Measurements from ENCODE around the gene MYOG. TPM values are rescaled to one million over a fixed set of nuclear protein-coding genes. Genes with fewer than 3 reads are reported as not detected.

The MYOG gene
- total RNA-seq (under 1 TPM in 1 of 9 donors, not detected in 8; 0.11 TPM), polyA plus RNA-seq (not detected)
- long read RNA-seq, donor 1, result 0 reads
- long read RNA-seq, donor 2, partial matches to known transcripts, result 0 of 3 reads
- long read RNA-seq, donor 2, other reads (novel, unspliced or antisense), result 0 of 3 reads
- long read RNA-seq, donor 3, partial matches to known transcripts, result 0 of 4 reads
- long read RNA-seq, donor 3, other reads (novel, unspliced or antisense), result 0 of 4 reads
- long read RNA-seq, donor 4, result 0 reads
- long read RNA-seq, donor 5, result 0 reads
- long read RNA-seq, donor 6, result 0 reads
- long read RNA-seq, donor 7, result 0 reads
- long read RNA-seq, donor 8, result 0 reads
- long read RNA-seq, donor 9, result 0 reads
- long read RNA-seq, donor 10, result 0 reads

DNA sequence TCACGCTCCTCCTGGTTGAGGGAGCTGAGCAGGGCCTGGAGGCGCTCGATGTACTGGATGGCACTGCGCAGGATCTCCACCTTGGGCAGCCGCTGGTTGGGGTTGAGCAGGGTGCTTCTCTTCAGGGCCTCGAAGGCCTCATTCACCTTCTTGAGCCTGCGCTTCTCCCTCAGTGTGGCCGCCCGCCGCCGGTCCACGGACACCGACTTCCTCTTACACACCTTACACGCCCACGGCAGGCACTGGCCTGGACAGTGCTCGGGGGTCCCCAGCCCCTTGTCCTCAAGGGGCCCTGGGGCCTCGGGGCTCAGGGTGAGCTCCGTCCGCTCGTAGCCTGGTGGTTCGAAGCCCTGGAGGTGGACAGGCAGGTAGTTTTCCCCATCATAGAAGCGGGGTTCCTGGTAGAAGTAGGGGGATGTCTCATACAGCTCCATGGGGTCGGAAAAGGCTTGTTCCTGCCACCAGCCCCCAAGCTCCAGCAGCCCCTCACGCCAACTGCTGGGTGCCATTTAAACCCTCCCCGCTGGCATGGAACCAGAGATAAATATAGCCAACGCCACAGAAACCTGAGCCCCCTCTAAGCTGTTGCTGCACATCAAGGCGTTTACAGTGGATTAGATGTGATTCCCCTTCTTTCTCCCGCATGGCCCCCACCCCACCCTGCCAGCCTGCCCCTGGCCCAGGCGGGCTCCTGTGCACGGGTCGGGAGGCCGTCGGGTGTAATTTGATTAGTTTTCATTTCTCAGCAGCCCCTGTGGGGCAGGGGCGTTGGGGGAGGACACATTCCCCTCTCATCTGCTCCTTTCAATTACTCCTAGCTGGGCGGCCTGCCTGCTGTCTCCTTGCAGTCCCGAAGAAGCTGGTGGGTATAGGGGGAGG lies at the start of gene MYOG:
Gene MYOG (minus strand): TSS at position 485 of the 879 bp plus-strand sequence. CDS start 51 bp downstream, at position 434.
- Histone ChIP-seq H3K4me1 (replicated peaks in 1 of 2) (no peaks in the 10 kb centered on the region), H3K9me3 (replicated peaks in 1 of 3) (no peaks in the 10 kb centered on the region), H3K27me3 (no peaks in the 10 kb centered on the region), H3K27ac (no peak within 1 kb of the TSS), H3K4me3 (no peak within 1 kb of the TSS), H3K36me3 (replicated peaks in 1 of 2) (no peaks in the 10 kb centered on the region)
- TF ChIP-seq, protein P1, sequence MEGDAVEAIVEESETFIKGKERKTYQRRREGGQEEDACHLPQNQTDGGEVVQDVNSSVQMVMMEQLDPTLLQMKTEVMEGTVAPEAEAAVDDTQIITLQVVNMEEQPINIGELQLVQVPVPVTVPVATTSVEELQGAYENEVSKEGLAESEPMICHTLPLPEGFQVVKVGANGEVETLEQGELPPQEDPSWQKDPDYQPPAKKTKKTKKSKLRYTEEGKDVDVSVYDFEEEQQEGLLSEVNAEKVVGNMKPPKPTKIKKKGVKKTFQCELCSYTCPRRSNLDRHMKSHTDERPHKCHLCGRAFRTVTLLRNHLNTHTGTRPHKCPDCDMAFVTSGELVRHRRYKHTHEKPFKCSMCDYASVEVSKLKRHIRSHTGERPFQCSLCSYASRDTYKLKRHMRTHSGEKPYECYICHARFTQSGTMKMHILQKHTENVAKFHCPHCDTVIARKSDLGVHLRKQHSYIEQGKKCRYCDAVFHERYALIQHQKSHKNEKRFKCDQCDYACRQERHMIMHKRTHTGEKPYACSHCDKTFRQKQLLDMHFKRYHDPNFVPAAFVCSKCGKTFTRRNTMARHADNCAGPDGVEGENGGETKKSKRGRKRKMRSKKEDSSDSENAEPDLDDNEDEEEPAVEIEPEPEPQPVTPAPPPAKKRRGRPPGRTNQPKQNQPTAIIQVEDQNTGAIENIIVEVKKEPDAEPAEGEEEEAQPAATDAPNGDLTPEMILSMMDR (IDR thresholded peaks at IDR 0.05), result no peak
- no peak for TF ChIP-seq POLR2A (IDR thresholded peaks at IDR 0.05)
- intact Hi-C loops (cut with DNase I), result no loop called here
- DNase-seq, result peak in 1 of 7 donors; percentile 31
- WGBS, 4 donors, result 83 to 89% (median 86%) methylated on average over 23 to 36 of the region's 36 CpGs

DNA sequence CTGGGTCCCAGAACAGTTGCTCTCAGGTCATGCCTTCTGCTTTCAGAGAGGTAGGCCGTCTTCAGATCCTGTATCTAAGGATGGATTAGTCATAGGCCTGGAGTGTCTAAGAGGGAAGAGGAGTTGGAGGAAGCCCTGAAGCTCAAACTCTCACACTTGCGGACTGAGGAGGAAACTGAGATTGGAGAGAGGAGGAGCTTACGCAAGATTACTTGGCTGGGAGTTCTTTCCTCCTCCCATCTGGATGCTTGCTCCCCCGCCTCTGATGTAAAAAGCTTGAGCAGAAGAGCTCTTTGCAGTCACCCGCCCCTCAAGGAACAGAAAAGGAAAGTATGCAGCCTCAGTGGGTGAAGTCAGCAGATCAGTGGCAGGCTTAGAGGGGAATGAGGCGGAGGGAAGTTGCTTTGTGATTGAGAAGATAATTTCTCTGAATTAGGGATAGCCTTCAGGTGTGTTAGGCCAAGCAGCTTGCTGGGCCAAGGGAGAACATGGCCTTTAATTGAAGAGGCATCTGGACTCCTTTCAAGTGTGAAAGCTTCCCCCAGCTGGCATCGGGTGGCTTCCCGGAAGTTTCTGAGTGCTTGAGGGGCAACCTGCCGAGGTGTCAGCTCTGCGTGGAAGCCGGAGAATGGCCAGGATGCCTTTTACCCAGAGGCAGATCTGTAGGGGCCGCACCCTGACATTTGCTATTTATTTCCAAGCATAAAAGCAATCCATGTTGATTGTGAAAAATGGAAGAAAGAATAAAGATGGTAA lies 48.3 kb upstream of the MYOG start:
- Histone ChIP-seq H3K9me3 (replicated peaks in 1 of 3) (no peaks in the 10 kb centered on the region), H3K27ac (no peak overlapping the region), H3K4me1 (replicated peaks in 1 of 2) (no peaks in the 10 kb centered on the region), H3K36me3 (replicated peaks in 1 of 2) (no peaks in the 10 kb centered on the region), H3K27me3 (no peaks in the 10 kb centered on the region), H3K4me3 (no peak overlapping the region)
- WGBS, 4 donors, result 74 to 87% (median 80%) methylated on average over 12 of the region's 12 CpGs
- peak in 1 of 7 donors; percentile 12 for DNase-seq
- intact Hi-C loops (cut with DNase I), result no loop called here
- no peak for TF ChIP-seq POLR2A (IDR thresholded peaks at IDR 0.05)
- TF ChIP-seq, protein P1 (IDR thresholded peaks at IDR 0.05), result no peak

DNA sequence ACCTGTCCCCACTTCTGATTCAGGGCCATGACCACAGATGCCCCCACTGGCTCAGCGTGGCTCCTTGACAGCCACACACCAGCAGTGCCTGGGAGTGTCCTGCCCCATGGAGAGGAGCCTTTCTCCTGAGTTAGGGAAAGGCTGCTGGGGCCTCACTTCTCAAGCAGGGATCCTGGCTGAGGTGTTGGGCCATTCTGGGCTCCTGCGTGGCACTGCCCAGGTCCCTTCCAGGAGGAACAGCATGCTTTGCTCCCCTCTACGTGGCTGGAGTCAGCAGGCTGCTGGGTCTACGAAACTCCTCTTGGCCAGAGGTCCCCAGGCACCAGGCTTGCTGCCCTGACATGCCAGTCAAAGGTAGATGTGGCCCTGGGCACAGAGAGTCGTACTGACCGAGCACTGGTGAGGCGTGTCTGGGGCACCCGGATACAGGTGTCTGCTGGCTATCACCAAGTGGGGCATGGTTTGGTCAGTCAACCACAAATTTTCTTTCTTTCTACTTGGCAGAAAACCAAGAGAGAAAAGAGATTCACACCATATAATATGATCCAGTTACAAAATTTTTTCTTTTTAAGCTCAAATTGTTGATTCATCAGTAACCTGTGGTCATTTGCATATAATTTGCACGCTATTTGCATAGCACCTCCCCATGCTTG lies 45.9 kb upstream of the MYOG start:
- Histone ChIP-seq H3K27ac (no peak overlapping the region), H3K36me3 (replicated peaks in 1 of 2) (no peaks in the 10 kb centered on the region), H3K4me3 (no peak overlapping the region), H3K9me3 (replicated peaks in 1 of 3) (no peaks in the 10 kb centered on the region), H3K4me1 (replicated peaks in 1 of 2) (peaks cover 14 to 21% of the 10 kb centered on the region in 2 donors), H3K27me3 (peaks cover 6% of the 10 kb centered on the region)
- DNase-seq, result peak in 1 of 7 donors; percentile 31
- no peak for TF ChIP-seq POLR2A (IDR thresholded peaks at IDR 0.05)
- TF ChIP-seq, protein P1 (IDR thresholded peaks at IDR 0.05), result no peak
- intact Hi-C loops (cut with DNase I), result no loop called here
- 88 to 93% (median 90%) methylated on average over 5 to 9 of the region's 9 CpGs for WGBS, 4 donors

All from adrenal gland (tissue), 19 donors.